Measurements from ENCODE around the gene SORCS2.

Gene SORCS2

DNA sequence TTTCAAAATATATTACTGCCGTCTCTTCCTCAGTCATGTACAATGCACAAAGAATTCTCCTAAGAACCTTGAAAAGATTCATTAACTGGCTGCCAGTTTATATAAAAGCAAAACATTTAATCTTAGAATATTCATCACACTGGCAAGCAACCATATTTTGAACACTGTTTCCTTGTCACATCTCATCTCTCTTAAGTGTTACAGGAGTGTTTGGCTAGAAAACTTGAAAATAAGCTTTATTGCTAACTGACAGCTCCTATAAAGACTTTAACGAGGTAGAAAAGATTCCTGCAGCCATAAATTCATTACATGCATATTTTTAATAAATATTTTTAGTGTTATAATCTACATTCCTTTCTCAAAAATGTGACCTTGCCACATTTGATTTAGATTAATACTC, 597.7 kb downstream of the SORCS2 start:
- TF ChIP-seq, protein P1, sequence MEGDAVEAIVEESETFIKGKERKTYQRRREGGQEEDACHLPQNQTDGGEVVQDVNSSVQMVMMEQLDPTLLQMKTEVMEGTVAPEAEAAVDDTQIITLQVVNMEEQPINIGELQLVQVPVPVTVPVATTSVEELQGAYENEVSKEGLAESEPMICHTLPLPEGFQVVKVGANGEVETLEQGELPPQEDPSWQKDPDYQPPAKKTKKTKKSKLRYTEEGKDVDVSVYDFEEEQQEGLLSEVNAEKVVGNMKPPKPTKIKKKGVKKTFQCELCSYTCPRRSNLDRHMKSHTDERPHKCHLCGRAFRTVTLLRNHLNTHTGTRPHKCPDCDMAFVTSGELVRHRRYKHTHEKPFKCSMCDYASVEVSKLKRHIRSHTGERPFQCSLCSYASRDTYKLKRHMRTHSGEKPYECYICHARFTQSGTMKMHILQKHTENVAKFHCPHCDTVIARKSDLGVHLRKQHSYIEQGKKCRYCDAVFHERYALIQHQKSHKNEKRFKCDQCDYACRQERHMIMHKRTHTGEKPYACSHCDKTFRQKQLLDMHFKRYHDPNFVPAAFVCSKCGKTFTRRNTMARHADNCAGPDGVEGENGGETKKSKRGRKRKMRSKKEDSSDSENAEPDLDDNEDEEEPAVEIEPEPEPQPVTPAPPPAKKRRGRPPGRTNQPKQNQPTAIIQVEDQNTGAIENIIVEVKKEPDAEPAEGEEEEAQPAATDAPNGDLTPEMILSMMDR (IDR thresholded peaks at IDR 0.05; ENCODE audit: control insufficient read depth, insufficient read depth, low read depth, low read length, missing control alignments), result no peak
- no peak for DNase-seq (ENCODE audit: low read depth)
- H3K4me3 ChIP-seq (ENCODE audit: control insufficient read depth, low read depth, low read length), result no peak overlapping the region

DNA sequence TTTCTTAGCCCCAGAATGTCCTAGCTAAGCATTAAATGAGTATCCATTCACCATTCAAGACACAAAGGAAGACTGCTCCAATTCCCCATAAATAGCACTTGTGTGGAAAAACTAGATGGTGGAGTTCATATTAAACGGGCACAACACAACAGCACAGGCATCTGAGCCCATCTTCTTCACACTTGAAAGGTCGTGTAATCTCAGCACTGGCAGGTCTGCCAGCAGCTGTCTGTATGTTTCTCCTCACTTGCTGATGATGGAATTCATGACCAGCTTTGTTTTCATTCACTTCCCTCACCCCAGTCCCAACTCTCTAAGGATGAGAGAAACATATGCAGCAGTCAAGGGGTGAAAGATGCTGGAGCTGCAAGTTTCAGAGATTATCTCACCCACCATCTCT, 598.7 kb downstream of the SORCS2 start:
- H3K4me3 ChIP-seq (ENCODE audit: control insufficient read depth, low read depth, low read length), result no peak overlapping the region
- no peak for DNase-seq (ENCODE audit: low read depth)
- TF ChIP-seq, protein P1 (IDR thresholded peaks at IDR 0.05; ENCODE audit: control insufficient read depth, insufficient read depth, low read depth, low read length, missing control alignments), result no peak
